Suppressor macrophage treated with lipopolysaccharide for 4 hours (primary cell): ENCODE results near the gene LIMS1.
"Not testable (repeated sequence)": the region's sequence is repeated elsewhere in the genome, so short reads cannot be mapped to it uniquely, and the experiment has no call there.

Experiments used
- DNase-seq: peaks from one replicate; pipeline ENCODE4 v3.0.0-alpha.2; 2020

The LIMS1 gene

GRCh38 chr2:108533832-108534583, at the start of gene LIMS1:
Gene LIMS1, plus strand, starts transcription at chr2:108534470. Its CDS starts 93 bp downstream, at chr2:108534563.
- DNase-seq, result peak; percentile 95

DNA sequence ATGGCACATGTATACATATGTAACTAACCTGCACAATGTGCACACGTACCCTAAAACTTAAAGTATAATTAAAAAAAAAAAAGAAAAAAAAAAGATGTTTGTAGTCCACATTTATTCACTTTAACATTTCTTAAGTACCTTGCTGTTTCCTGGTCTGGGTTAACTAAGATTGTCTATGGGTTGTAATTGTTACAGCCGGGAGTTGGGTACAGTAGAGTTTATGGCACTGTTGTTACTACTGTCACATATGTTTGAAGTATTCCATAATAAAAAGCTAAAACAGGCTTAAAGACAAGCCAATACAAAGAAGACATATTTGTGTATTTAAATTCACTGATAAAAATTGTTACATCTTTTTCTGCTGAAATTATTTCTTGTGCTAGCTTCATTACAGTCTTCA, 49.0 kb upstream of the LIMS1 start:
- no peak for DNase-seq

DNA sequence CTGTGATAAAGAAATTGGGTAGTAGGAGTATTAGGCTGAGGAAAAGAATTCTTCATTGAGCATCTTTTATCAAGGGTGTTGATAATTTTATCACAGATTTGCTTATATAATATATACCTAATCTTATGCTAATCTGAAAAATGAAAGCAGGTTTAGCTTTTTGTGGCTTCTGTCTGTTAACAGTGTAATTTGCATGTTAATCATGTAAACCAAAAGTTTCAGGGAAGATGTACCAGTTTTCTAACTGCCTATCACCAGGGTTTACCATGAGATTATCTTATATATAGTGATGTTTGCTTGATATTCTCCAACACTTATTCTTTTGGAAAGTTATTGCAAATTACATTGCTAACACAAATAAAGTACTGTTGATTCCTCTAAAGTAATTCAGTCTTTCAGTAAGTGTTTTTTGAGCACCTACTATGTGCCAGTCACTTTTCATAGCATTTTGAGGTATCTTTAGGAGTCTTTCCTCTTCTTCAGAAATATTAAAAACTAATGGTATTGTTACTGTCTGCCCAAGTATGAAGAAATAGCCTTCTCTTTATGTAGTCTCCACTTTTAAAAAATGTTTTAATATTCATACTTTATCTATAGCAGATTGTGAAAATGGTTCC, 43.7 kb upstream of the LIMS1 start:
- DNase-seq, result no peak

DNA sequence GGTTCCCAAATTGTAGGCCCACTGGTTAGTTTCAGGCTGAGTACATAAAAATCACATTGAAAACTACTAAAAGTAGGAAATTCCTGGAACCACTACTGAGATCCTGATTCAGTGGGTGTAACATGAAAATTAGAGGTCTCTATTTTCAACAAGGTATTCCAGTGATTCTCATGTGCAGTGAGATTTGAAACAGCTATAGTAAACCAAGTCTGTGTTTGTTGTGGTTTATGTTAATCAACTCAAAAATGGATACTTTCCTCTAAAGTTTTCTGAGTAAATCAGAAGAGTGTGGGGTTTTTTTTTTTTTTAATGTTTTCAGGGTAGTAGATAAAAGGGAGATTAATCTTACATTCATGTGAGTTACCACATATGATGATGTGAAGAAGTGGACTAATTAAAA, 42.4 kb upstream of the LIMS1 start:
- no peak for DNase-seq

GRCh38 chr2:108492364-108492763, 41.9 kb upstream of the LIMS1 start:
- DNase-seq, result peak; percentile 8

DNA sequence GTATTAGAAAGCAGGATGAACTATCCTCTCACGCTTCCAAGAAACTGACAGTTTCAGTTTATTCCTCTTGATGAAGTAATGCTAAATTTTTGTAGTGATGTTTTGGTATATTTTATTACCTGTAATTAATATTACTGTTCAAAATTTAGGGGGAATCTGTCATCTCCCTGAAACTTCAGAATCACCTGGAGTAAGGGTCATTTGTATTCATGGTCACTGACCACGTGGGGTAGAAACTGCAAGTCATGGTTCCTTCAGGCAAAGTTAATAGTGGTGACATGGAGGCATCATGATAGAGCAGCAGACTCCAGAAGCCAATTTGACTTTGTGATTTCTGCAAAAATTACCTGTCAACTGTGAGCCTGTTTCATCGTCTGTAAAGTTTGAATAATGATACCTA, 38.1 kb upstream of the LIMS1 start:
- DNase-seq, result not testable (repeated sequence)

DNA sequence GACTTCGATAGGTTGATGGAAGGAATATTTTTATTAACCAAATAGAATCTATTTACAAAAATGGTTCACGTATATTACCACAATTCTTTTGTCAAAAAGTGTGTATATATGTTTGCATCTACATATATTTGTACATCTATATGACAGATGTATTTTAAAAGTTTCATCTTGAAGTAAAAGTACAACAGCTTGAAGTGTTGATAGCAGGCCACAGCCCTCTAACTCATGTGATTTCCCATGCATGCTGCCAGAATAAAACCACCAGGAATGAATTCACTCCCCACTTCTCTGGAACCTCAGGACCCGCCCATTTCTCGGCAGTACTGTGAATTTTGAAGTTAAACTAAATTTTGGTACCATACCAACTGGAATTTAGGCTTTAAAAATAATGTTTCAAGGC, 26.6 kb upstream of the LIMS1 start:
- not testable (repeated sequence) for DNase-seq

GRCh38 chr2:108512431-108512830, 21.8 kb upstream of the LIMS1 start:
- not testable (repeated sequence) for DNase-seq

DNA sequence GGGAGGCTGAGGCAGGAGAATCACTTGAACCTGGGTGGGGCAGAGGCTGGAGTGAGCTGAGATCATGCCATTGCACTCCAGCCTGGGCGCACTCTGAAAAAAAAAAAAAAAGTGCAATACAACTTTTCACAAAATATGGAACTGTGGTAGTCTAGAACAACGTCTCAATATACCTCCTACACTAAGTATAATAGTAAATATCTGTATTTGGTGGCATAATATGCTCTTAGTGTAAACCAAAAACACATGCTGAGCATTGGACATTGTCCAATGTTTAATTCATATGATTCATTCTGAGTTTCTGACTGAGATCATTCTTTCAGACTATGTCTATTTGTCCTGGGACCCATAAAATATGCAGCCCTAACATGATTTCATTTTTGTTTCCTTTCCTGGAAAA, 19.8 kb upstream of the LIMS1 start:
- DNase-seq, result not testable (repeated sequence)

- DNase-seq, result not testable (repeated sequence)
These were observed 9.6 kb upstream of the LIMS1 start for GRCh38 chr2:108524688-108525087.

- not testable (repeated sequence) for DNase-seq
These were observed 9.0 kb upstream of the LIMS1 start for GRCh38 chr2:108525258-108525657.

DNA sequence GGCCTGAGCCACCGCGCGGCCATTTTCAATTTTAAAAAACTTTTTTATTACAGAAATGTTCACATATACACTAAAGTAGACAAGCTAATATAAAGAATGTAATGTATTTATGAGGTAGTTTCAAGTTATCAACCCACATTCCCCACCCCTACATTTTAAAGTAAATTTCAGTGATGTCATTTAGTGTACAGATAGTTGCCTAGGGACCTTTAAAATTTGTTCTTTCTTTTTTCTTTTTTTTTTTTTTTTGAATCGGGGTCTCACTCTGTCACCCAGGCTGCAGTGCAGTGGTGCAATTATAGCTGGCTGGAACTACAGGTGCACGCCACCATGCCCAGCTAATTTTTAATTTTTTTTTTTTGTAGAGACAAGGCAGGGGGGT, 2.6 kb upstream of the LIMS1 start:
- DNase-seq, result no peak

GRCh38 chr2:108534584-108535356, 500 bp downstream of the LIMS1 start:
- DNase-seq, result peak; percentile 49

DNA sequence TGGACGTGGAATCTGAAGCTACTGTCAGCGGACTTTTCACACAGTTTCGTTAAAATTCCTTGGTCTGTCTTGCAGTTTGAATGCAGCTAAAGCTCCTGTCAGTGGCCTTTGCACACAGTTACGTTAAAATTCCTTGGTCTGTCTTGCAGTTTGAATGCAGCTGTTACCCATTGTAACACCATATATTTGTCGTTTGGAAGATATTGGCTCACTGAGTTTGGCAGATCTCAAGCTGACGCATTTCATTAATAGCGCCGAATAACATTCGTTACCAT, 1.0 kb downstream of the LIMS1 start:
- no peak for DNase-seq

GRCh38 chr2:108536133-108536780, 2.0 kb downstream of the LIMS1 start:
- no peak for DNase-seq

DNA sequence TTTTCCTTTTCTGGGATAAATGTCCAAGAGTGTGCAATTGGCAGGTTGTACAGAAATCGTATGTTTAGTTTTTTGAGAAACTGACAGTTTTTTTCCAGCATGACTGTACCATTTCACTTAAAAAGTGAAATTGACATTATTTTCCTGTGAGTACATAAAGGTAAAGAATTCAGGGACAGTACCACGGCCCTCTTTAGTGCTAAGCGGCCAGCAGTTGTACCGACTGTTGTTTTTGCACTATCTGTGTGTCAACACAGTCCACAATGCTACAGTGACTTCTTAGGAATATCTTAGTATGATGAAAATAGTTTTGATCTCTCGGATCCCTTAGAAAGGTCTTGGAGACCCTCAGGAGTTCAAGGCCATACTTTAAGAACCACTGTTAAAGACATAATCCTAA, 2.6 kb downstream of the LIMS1 start:
- DNase-seq, result no peak

DNA sequence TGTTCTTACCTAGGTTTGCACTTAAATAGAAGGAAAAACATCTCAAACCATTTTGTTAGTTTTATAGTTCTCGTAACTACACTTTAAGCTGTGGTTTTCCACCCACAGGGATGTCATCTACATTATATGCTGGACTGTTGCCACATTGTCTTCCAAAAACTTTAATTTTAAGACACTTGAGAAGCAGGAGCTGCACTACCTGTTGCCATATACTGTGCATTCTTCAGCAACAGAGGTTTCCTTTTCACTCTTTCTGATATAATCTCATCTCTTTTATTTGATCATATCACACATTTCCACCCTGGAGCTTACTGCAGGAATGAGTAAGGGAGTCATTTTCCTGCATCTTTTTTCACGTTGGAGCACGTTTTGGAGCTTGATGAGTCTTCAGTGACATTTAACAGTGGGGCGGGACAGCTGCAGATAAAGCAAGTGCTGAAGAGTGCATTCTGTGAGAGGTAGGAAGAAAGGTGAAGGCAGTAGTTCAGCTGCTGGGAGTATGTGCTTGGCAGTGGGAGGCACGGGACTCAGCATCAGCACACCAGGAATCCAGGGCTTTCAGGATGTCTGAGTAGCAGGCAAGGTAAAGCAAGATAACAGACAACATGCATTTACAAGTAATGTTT, 3.8 kb downstream of the LIMS1 start:
- no peak for DNase-seq

- no peak for DNase-seq
These were observed 7.2 kb downstream of the LIMS1 start for GRCh38 chr2:108541451-108541850.

DNA sequence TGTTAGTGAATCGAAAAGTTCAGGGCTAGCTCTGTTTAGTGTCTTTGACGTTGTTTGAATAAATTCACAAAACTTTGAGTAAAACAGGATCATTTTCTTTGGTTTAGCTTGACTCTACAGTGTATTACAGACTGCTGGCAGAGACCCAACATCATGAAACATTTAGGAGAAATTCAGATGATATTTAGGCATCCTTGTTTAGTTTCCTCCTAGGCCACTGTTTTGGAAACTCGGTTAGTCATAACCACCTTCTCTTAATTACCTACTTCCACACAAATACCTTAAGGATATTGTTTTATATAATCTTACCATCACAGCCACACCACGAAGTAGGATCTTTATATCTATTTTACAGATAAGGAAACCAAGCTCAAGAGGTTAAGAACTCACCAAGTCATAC, 7.8 kb downstream of the LIMS1 start:
- DNase-seq, result no peak

DNA sequence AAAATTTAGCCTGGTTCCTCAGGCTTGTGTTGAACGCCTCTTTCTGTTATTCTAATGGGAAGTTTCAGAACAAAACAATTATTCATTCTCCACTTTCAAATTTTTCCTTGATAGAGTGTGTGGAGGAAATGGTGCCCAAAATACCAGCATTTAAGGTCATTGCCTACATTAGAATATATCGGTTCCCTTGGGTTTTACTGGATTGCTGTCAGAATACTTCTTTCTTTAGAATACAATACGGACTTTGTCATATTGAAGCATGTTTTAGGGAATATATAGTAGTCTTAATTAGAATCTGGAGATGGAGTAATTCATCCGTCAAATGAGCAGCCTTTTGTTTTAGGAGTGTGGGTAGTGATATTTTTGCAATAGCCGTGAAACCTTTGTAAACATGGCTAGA, 13.3 kb downstream of the LIMS1 start:
- DNase-seq, result no peak

DNA sequence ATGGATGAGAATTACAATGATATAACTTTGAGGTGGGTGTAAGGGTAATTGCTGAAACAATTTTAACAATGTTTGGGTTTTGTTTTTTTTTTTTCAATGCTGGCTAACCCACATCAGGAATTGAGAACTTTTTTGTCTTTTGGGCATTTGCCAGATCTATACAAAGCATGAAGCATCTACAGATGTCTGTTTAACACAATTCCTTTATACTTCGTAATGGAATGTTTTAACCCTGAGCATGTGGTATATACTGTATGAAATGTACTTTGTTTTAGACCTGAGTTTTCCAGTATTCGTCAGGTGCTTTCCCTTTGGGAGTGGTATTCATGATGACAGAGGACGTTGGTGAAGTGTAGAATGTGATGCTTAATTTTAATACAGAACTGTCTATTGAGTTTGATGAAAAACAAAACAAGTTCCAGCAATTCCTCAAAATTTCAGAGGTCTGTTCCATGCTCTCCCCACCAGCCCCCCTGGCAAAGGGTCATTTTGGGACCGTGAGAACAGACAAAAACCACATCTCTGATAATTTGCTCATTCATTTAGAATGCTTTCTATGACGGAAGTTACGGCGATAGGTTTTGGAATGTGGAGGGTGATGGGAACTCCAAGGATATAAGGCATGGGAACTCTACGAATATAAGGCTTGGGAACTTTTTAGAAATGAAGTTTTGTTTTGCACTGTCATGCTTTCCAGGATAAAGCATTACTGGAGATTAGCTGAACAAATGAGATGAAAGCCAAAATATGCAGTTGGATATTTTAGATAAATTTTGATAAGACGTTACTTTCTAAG, 14.1 kb downstream of the LIMS1 start:
- DNase-seq, result no peak

- no peak for DNase-seq
These were observed 18.3 kb downstream of the LIMS1 start for GRCh38 chr2:108552566-108552965.
